OCI-LY3 (cell line): ENCODE measurements around the gene FOXI1.

Experiments
- EZH2phosphoT487 ChIP-seq: fragments of 200-600 bp; shearing (Covaris generic); IDR thresholded peaks from 2 replicates; pipeline ENCODE4 v1.6.1; 2018; ENCODE audit warnings: antibody characterized with exemption, mixed run types, low read depth
- TF ChIP-seq, protein P1 (sequence below): fragments of 200-600, 300-600 bp; sonication (generic); IDR thresholded peaks from 2 replicates; pipeline ENCODE4 v1.5.1; 2014; ENCODE audit warnings: antibody characterized with exemption, low read length, low read depth

- TF ChIP-seq, protein P1, sequence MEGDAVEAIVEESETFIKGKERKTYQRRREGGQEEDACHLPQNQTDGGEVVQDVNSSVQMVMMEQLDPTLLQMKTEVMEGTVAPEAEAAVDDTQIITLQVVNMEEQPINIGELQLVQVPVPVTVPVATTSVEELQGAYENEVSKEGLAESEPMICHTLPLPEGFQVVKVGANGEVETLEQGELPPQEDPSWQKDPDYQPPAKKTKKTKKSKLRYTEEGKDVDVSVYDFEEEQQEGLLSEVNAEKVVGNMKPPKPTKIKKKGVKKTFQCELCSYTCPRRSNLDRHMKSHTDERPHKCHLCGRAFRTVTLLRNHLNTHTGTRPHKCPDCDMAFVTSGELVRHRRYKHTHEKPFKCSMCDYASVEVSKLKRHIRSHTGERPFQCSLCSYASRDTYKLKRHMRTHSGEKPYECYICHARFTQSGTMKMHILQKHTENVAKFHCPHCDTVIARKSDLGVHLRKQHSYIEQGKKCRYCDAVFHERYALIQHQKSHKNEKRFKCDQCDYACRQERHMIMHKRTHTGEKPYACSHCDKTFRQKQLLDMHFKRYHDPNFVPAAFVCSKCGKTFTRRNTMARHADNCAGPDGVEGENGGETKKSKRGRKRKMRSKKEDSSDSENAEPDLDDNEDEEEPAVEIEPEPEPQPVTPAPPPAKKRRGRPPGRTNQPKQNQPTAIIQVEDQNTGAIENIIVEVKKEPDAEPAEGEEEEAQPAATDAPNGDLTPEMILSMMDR: no peak
- TF ChIP-seq EZH2phosphoT487: no peak
Measured at GRCh38 chr5:170067574-170068170, 38.0 kb upstream of the FOXI1 start.
